ENCODE results near the gene UBASH3A. TPM values are rescaled to one million over a fixed set of nuclear protein-coding genes. Genes with fewer than 3 reads are reported as not detected.

UBASH3A gene
- polyA plus RNA-seq, 3 donors, result not detected

GRCh38 chr21:42441963-42442362 is 38.3 kb downstream of the UBASH3A start:
- H3K27me3 ChIP-seq (ENCODE audit: control insufficient read depth in 2 of 2, insufficient read depth in 2 of 2, low read length in 2 of 2), result no peaks in the 10 kb centered on the region
- Mint-ChIP-seq H3K36me3 (no peaks in the 10 kb centered on the region), H3K27ac (no peak overlapping the region), H3K9me3 (peaks cover 0 to 4% (median 0%) of the 10 kb centered on the region in 7 donors), H3K4me1 (no peaks in the 10 kb centered on the region), H3K27me3 (ENCODE audit: low read depth in 3 of 3) (peaks cover 0 to 1% (median 0%) of the 10 kb centered on the region in 3 donors), H3K4me3 (no peak overlapping the region)
- 100% methylated on average over 3 of the region's 6 CpGs for WGBS (ENCODE audit: insufficient coverage)
- intact Hi-C loops (cut with micrococcal nuclease), result loop anchor here in 1 of 2 donors (10.0 kb wide), 1 partner anchor 297 kb away; no protein-coding TSS in a partner anchor
- TF ChIP-seq CTCF (IDR thresholded peaks at IDR 0.05), result no peak
- H3K4me1 ChIP-seq (ENCODE audit: control insufficient read depth in 1 of 2, insufficient read depth in 2 of 2, low read length in 2 of 2), result no peaks in the 10 kb centered on the region
- H3K79me2 ChIP-seq (ENCODE audit: insufficient read depth, low read length), result no peaks in the 10 kb centered on the region
- no peaks in the 10 kb centered on the region for H3K9me3 ChIP-seq (replicated peaks in 1 of 2; ENCODE audit: control insufficient read depth in 1 of 2, insufficient read depth in 1 of 2, low read length in 2 of 2)
- no peak overlapping the region for H3K4me2 ChIP-seq (replicated peaks; ENCODE audit: extremely low read depth, low read length, poor library complexity, severe bottlenecking)
- H3K36me3 ChIP-seq (replicated peaks in 1 of 2; ENCODE audit: control insufficient read depth in 1 of 2, insufficient read depth in 2 of 2, low read length in 2 of 2), result no peaks in the 10 kb centered on the region
- H4K20me1 ChIP-seq (ENCODE audit: insufficient read depth, low read length), result no peaks in the 10 kb centered on the region
- no peak overlapping the region for H3K4me3 ChIP-seq (replicated peaks in 1 of 3; ENCODE audit: low read depth in 2 of 3, low read length in 3 of 3)
- H2AFZ ChIP-seq (ENCODE audit: insufficient read depth, low read depth, low read length, poor library complexity, severe bottlenecking), result no peak overlapping the region
- no peak for DNase-seq
- no peak overlapping the region for H3K27ac ChIP-seq (ENCODE audit: low read depth in 1 of 2, low read length in 2 of 2)
- no peak overlapping the region for H3K9ac ChIP-seq (ENCODE audit: insufficient read depth, low read length, poor library complexity, severe bottlenecking)

- no peak overlapping the region for H3K9ac ChIP-seq (ENCODE audit: insufficient read depth, low read length, poor library complexity, severe bottlenecking)
- WGBS (ENCODE audit: insufficient coverage), result 98% methylated on average over 10 of the region's 15 CpGs
- H3K27me3 ChIP-seq (ENCODE audit: control insufficient read depth in 2 of 2, insufficient read depth in 2 of 2, low read length in 2 of 2), result no peaks in the 10 kb centered on the region
- H3K36me3 ChIP-seq (replicated peaks in 1 of 2; ENCODE audit: control insufficient read depth in 1 of 2, insufficient read depth in 2 of 2, low read length in 2 of 2), result no peaks in the 10 kb centered on the region
- no peak overlapping the region for H3K4me3 Mint-ChIP-seq
- H3K27ac Mint-ChIP-seq, result no peak overlapping the region
- no peaks in the 10 kb centered on the region for H3K36me3 Mint-ChIP-seq
- no peak for TF ChIP-seq CTCF (IDR thresholded peaks at IDR 0.05)
- peaks cover 0 to 3% (median 1%) of the 10 kb centered on the region in 3 donors for H3K27me3 Mint-ChIP-seq (ENCODE audit: low read depth in 3 of 3)
- intact Hi-C loops (cut with micrococcal nuclease), result loop anchor here in 1 of 2 donors (10.0 kb wide), 1 partner anchor 298 kb away; no protein-coding TSS in a partner anchor
- H3K79me2 ChIP-seq (ENCODE audit: insufficient read depth, low read length), result no peaks in the 10 kb centered on the region
- H3K4me3 ChIP-seq (replicated peaks in 1 of 3; ENCODE audit: low read depth in 2 of 3, low read length in 3 of 3), result no peak overlapping the region
- no peaks in the 10 kb centered on the region for H3K9me3 Mint-ChIP-seq
- no peak overlapping the region for H2AFZ ChIP-seq (ENCODE audit: insufficient read depth, low read depth, low read length, poor library complexity, severe bottlenecking)
- no peaks in the 10 kb centered on the region for H3K9me3 ChIP-seq (replicated peaks in 1 of 2; ENCODE audit: control insufficient read depth in 1 of 2, insufficient read depth in 1 of 2, low read length in 2 of 2)
- no peaks in the 10 kb centered on the region for H3K4me1 ChIP-seq (ENCODE audit: control insufficient read depth in 1 of 2, insufficient read depth in 2 of 2, low read length in 2 of 2)
- H3K4me1 Mint-ChIP-seq, result no peaks in the 10 kb centered on the region
- no peaks in the 10 kb centered on the region for H4K20me1 ChIP-seq (ENCODE audit: insufficient read depth, low read length)
- no peak overlapping the region for H3K27ac ChIP-seq (ENCODE audit: low read depth in 1 of 2, low read length in 2 of 2)
- no peak for DNase-seq
- no peak overlapping the region for H3K4me2 ChIP-seq (replicated peaks; ENCODE audit: extremely low read depth, low read length, poor library complexity, severe bottlenecking)
Observed at GRCh38 chr21:42443181-42443785, 39.6 kb downstream of the UBASH3A start.
